Measurements from ENCODE around the gene CLIP4. TPM values are rescaled to one million over a fixed set of nuclear protein-coding genes. Genes with fewer than 3 reads are reported as not detected.

The CLIP4 gene
- total and polyA plus RNA-seq, 2 donors: 12.5 to 28.2 TPM

DNA sequence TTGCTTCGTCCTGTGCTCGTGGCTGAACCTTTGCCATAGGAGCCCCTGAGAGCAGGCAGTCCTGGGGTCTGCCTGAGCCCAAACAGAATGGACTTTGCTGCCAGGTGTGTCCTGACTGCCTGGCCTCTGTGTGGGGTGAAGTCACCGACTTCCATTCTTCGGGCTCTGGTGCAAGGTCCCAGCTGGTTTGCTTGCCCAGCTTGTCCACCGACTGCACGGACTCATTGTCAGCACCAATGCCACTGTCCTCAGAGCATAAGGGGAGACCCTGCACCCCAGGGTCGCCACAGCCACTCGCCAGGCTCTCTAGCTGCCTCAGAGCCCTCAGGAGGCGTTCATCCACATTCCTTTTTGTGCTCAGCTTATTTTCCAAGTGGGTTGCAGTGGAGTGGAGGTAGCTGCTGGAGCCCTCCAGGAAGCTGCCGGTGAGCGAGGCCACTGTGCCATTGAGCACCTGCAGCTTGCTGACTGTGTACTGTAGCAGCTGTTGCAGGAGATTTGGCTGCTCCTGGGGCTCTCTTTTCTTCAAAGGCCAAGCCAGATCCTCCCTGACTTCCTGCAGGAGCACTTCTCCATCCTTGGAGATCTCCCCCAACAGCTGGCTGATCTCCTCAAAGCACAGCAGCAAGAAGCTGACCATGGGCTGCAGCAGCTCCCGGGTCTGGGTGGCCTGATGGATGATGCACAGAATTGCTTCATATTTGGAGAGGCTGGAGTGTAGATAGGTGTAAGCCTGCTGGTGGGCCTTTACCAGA, 42.1 kb upstream of the CLIP4 start:
- Histone ChIP-seq H3K9me3 (ENCODE audit: control insufficient read depth in 2 of 2, insufficient read depth in 1 of 2, low read length in 1 of 2) (no peaks in the 10 kb centered on the region), H3K4me3 (ENCODE audit: low read length in 2 of 2) (no peak overlapping the region), H3K4me1 (ENCODE audit: control insufficient read depth in 2 of 2, insufficient read depth in 2 of 2, low read length in 2 of 2) (peaks cover 3 to 6% of the 10 kb centered on the region in 2 donors), H3K27ac (ENCODE audit: low read depth in 1 of 2, low read length in 1 of 2) (no peak overlapping the region), H3K36me3 (ENCODE audit: control insufficient read depth in 2 of 2, insufficient read depth in 2 of 2, low read length in 1 of 2) (no peaks in the 10 kb centered on the region), H3K27me3 (ENCODE audit: control insufficient read depth in 2 of 2, insufficient read depth in 1 of 2, low read length in 1 of 2) (no peaks in the 10 kb centered on the region)
- 93% methylated on average over 12 of the region's 12 CpGs for WGBS
- peak in 1 of 9 donors; percentile 32 for DNase-seq (ENCODE audit: low read depth in 6 of 9, low spot score in 9 of 9)

DNA sequence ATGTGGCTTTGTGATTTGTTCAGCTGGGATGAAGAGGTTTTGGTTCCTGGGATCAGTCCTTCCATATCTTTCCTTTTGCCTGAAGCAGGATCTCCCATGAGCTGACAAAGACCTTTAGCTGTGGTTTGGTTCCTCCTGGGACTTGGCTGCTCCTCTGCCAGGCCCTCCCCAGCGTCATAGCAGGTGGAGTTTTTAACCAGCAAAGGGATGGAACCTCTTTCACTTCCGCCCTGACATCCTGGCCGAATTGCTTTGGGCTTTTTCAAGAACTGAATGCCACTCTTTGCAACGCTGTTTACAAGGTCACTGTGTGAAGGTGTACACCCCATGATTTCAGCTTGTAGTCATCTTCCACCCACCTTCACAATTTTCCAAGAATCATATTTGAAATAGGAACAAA, 41.3 kb upstream of the CLIP4 start:
- no peak overlapping the region for H3K4me3 ChIP-seq (ENCODE audit: low read length in 2 of 2)
- peaks cover 3 to 6% of the 10 kb centered on the region in 2 donors for H3K4me1 ChIP-seq (ENCODE audit: control insufficient read depth in 2 of 2, insufficient read depth in 2 of 2, low read length in 2 of 2)
- no peaks in the 10 kb centered on the region for H3K27me3 ChIP-seq (ENCODE audit: control insufficient read depth in 2 of 2, insufficient read depth in 1 of 2, low read length in 1 of 2)
- no peak for DNase-seq (ENCODE audit: low read depth in 6 of 9, low spot score in 9 of 9)
- WGBS: 88% methylated on average over 4 of the region's 4 CpGs
- no peaks in the 10 kb centered on the region for H3K36me3 ChIP-seq (ENCODE audit: control insufficient read depth in 2 of 2, insufficient read depth in 2 of 2, low read length in 1 of 2)
- H3K9me3 ChIP-seq (ENCODE audit: control insufficient read depth in 2 of 2, insufficient read depth in 1 of 2, low read length in 1 of 2): no peaks in the 10 kb centered on the region
- H3K27ac ChIP-seq (ENCODE audit: low read depth in 1 of 2, low read length in 1 of 2): peak overlapping the region in 1 of 2 donors; percentile 2

DNA sequence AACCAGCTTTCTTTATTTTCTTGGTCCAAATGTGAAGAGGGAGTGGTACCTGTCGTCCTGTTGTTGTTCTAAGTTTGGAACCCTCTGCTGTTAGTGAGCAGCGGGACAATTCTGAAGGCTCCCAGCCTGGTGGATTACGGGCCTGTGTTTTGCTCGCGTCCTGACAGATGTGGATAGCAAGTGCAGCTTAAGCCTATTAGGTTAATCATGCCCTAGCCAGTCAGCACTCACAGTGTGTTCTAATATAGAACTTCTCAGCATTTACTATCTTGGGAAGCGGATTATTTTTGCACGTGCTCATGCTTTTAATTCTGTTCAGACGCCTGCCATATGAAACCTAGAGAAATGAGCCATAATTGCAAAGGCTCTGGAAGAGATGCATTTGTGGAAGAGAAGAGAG, 40.8 kb upstream of the CLIP4 start, which contains the start of gene PCARE:
TSS of gene PCARE (minus strand) at position 113 of the 400 bp plus-strand sequence. CDS start 262 bp downstream, outside the sequence.
- DNase-seq (ENCODE audit: low read depth in 6 of 9, low spot score in 9 of 9): no peak
- Histone ChIP-seq H3K9me3 (ENCODE audit: control insufficient read depth in 2 of 2, insufficient read depth in 1 of 2, low read length in 1 of 2) (no peaks in the 10 kb centered on the region), H3K4me3 (ENCODE audit: low read length in 2 of 2) (no peak within 1 kb of the TSS), H3K36me3 (ENCODE audit: control insufficient read depth in 2 of 2, insufficient read depth in 2 of 2, low read length in 1 of 2) (no peaks in the 10 kb centered on the region), H3K4me1 (ENCODE audit: control insufficient read depth in 2 of 2, insufficient read depth in 2 of 2, low read length in 2 of 2) (peaks cover 3 to 6% of the 10 kb centered on the region in 2 donors), H3K27me3 (ENCODE audit: control insufficient read depth in 2 of 2, insufficient read depth in 1 of 2, low read length in 1 of 2) (no peaks in the 10 kb centered on the region), H3K27ac (ENCODE audit: low read depth in 1 of 2, low read length in 1 of 2) (peak within 1 kb of the TSS in 1 of 2 donors; percentile 2)
- 97% methylated on average over 8 of the region's 8 CpGs for WGBS

DNA sequence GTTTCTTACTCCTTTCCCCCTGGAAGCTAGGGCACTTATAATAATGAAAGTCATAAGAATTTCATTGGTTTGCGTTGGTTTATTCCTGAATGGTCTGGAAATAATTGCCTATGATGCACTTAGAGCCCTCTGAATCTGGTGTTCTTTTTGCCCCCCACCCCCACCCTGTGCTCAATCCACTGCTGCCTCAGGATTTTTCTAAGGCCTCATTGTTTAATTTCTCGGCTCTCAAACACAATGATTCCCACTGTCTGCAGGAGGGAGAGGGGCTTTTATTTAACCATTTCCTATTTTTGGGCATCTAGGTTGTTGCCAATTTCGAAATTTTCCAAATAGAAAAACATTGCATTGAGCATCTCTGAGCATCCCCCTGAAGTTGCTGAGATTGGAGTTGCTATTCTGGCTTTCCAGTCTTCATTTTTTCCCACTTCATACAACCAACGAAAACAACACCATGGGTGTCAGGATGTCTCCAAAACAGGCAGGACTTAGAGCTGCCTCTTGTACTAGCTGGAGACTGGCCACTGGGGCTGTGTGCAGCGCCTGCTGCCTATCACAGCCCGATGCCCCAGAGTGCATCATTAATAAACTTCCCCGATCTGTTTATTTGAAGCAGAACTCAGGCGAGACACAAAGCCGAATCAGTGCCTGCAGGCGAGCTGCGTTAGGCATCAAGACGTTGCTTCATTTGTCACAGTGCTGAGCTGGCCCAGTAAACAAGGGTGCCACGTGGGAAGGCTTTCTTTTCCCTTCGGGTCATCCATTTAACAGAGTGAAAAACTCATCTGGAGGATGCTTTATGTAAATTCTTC, 39.1 kb upstream of the CLIP4 start:
- WGBS: 83% methylated on average over 14 of the region's 14 CpGs
- peaks cover 5 to 15% of the 10 kb centered on the region in 2 donors for H3K9me3 ChIP-seq (ENCODE audit: control insufficient read depth in 2 of 2, insufficient read depth in 1 of 2, low read length in 1 of 2)
- DNase-seq (ENCODE audit: low read depth in 6 of 9, low spot score in 9 of 9): no peak
- H3K27ac ChIP-seq (ENCODE audit: low read depth in 1 of 2, low read length in 1 of 2): no peak overlapping the region
- H3K4me3 ChIP-seq (ENCODE audit: low read length in 2 of 2): no peak overlapping the region
- no peaks in the 10 kb centered on the region for H3K36me3 ChIP-seq (ENCODE audit: control insufficient read depth in 2 of 2, insufficient read depth in 2 of 2, low read length in 1 of 2)
- peaks cover 3 to 6% of the 10 kb centered on the region in 2 donors for H3K4me1 ChIP-seq (ENCODE audit: control insufficient read depth in 2 of 2, insufficient read depth in 2 of 2, low read length in 2 of 2)
- no peaks in the 10 kb centered on the region for H3K27me3 ChIP-seq (ENCODE audit: control insufficient read depth in 2 of 2, insufficient read depth in 1 of 2, low read length in 1 of 2)

DNA sequence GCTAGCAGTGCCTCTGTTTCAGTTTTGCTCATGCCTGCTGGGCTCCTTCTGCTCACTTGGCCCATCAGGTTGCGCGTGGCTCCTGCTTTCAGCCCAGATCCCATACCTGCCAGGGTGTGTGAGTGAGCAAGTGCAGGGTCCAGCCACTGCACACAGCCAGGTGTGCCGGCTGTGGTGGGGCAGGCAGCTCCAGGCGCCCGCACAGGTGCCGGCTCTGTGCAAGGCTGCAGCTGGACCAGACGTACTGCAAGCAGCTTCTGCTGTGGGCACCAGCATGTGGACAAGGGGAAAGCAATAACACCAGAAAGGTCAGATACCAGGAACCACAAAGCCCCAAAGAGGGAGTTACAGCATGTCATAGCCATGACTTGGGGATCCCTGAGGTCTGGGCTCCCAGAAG, 35.3 kb upstream of the CLIP4 start:
- Histone ChIP-seq H3K4me3 (ENCODE audit: low read length in 2 of 2) (no peak overlapping the region), H3K9me3 (ENCODE audit: control insufficient read depth in 2 of 2, insufficient read depth in 1 of 2, low read length in 1 of 2) (peaks cover 5 to 16% of the 10 kb centered on the region in 2 donors), H3K27ac (ENCODE audit: low read depth in 1 of 2, low read length in 1 of 2) (no peak overlapping the region), H3K36me3 (ENCODE audit: control insufficient read depth in 2 of 2, insufficient read depth in 2 of 2, low read length in 1 of 2) (no peaks in the 10 kb centered on the region), H3K27me3 (ENCODE audit: control insufficient read depth in 2 of 2, insufficient read depth in 1 of 2, low read length in 1 of 2) (no peaks in the 10 kb centered on the region), H3K4me1 (ENCODE audit: control insufficient read depth in 2 of 2, insufficient read depth in 2 of 2, low read length in 2 of 2) (no peaks in the 10 kb centered on the region)
- no peak for DNase-seq (ENCODE audit: low read depth in 6 of 9, low spot score in 9 of 9)
- 90% methylated on average over 7 of the region's 7 CpGs for WGBS

DNA sequence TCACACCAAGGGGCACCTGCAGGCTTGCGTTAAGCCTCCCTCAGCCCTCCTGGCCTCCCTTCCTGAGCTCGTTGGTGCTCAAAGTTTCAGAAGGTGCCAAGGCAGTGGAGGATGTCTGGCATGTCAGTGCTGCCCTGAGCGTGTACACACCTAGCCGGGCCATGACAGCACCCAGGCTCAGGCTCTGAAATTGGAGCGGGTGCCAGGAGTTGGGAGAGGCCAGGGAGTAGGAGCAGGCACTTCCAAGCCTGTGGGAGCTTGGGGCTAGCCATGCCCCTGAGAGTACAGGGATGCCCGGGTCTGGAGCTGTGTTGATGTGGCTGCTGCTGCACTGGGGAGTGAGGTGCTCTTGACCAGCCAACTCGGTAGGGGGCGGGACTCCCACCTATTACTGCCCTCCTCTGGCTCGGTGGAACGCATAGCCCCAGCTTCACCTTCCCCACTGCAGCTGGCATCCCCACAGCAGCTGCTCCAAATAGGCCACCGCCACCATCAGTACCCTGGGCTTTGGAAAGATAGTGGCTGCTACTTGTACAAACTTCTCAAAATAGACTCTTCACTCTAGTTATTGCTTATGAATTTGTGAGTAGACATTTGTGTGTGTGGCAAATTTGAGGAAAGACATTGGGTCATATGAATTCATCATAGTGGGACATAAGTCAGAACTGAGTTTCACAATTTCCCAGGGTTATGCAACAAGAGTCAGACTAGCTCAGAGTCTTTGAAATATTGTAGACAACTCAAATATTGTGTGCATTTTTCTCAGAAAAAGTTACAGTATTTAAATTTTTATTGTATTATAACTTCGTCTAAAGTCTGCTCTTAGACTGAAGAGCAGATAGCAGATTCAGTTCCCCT, 34.1 kb upstream of the CLIP4 start:
- H3K4me3 ChIP-seq (ENCODE audit: low read length in 2 of 2): no peak overlapping the region
- H3K4me1 ChIP-seq (ENCODE audit: control insufficient read depth in 2 of 2, insufficient read depth in 2 of 2, low read length in 2 of 2): no peaks in the 10 kb centered on the region
- no peak for DNase-seq (ENCODE audit: low read depth in 6 of 9, low spot score in 9 of 9)
- no peak overlapping the region for H3K27ac ChIP-seq (ENCODE audit: low read depth in 1 of 2, low read length in 1 of 2)
- WGBS: 93% methylated on average over 12 of the region's 12 CpGs
- peaks cover 5 to 16% of the 10 kb centered on the region in 2 donors for H3K9me3 ChIP-seq (ENCODE audit: control insufficient read depth in 2 of 2, insufficient read depth in 1 of 2, low read length in 1 of 2)
- no peaks in the 10 kb centered on the region for H3K27me3 ChIP-seq (ENCODE audit: control insufficient read depth in 2 of 2, insufficient read depth in 1 of 2, low read length in 1 of 2)
- no peaks in the 10 kb centered on the region for H3K36me3 ChIP-seq (ENCODE audit: control insufficient read depth in 2 of 2, insufficient read depth in 2 of 2, low read length in 1 of 2)

DNA sequence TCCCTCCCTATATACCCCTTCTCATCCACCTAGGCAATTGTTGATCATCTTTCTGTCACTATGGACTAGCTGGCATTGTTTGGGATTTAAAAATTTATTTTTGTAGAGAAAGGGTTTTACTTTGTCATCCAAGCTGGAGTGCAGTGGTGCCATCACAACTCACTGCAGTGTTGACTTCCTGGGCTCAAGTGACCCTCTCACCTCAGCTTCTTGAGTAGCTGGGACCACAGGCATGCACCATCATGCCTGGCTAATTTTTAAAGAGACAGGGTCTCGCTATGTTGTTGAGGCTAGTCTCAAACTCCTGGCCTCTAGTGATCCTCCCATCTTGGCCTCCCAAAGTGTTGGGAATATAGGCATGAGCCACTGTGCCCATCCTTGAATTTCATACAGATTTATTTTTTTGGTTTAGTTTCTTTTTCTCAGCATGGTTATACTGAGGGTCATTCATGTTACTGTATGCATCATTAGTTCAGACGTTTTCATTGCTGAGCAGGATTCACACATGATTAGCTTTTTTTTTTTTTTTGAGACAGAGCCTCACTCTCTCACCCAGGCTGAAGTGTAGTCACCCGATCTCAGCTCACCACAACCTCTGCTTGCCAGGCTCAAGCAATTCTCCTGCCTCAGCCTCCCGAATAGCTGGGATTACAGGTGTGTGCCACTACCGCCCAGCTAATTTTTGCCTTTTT, 32.3 kb upstream of the CLIP4 start:
- Histone ChIP-seq H3K4me1 (ENCODE audit: control insufficient read depth in 2 of 2, insufficient read depth in 2 of 2, low read length in 2 of 2) (no peaks in the 10 kb centered on the region), H3K27me3 (ENCODE audit: control insufficient read depth in 2 of 2, insufficient read depth in 1 of 2, low read length in 1 of 2) (no peaks in the 10 kb centered on the region), H3K9me3 (ENCODE audit: control insufficient read depth in 2 of 2, insufficient read depth in 1 of 2, low read length in 1 of 2) (peaks cover 5 to 16% of the 10 kb centered on the region in 2 donors), H3K27ac (ENCODE audit: low read depth in 1 of 2, low read length in 1 of 2) (no peak overlapping the region), H3K36me3 (ENCODE audit: control insufficient read depth in 2 of 2, insufficient read depth in 2 of 2, low read length in 1 of 2) (no peaks in the 10 kb centered on the region), H3K4me3 (ENCODE audit: low read length in 2 of 2) (no peak overlapping the region)
- WGBS: 96% methylated on average over 5 of the region's 5 CpGs
- DNase-seq (ENCODE audit: low read depth in 6 of 9, low spot score in 9 of 9): no peak

DNA sequence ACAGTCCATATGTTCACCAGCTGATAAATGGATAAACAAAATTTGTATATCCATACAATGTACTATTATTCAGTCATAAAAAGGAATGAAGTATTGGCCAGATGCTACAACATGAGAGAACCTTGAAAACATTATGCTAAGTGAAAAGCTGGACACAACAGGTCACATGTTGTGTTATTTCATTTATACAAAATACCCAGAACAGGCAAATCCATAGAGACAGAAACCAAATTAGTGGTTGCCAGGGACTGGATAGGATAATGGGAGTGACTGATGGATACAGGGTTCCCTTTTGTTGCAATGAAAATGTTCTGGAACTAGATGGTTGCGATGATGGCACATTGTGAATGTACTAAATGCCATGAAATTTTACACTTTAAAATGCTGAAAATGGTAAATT, 30.7 kb upstream of the CLIP4 start:
- Histone ChIP-seq H3K4me3 (ENCODE audit: low read length in 2 of 2) (no peak overlapping the region), H3K27me3 (ENCODE audit: control insufficient read depth in 2 of 2, insufficient read depth in 1 of 2, low read length in 1 of 2) (no peaks in the 10 kb centered on the region), H3K27ac (ENCODE audit: low read depth in 1 of 2, low read length in 1 of 2) (no peak overlapping the region), H3K36me3 (ENCODE audit: control insufficient read depth in 2 of 2, insufficient read depth in 2 of 2, low read length in 1 of 2) (no peaks in the 10 kb centered on the region), H3K9me3 (ENCODE audit: control insufficient read depth in 2 of 2, insufficient read depth in 1 of 2, low read length in 1 of 2) (peaks cover 5 to 16% of the 10 kb centered on the region in 2 donors), H3K4me1 (ENCODE audit: control insufficient read depth in 2 of 2, insufficient read depth in 2 of 2, low read length in 2 of 2) (no peaks in the 10 kb centered on the region)
- DNase-seq (ENCODE audit: low read depth in 6 of 9, low spot score in 9 of 9): no peak
- WGBS: 99% methylated on average over 1 of the region's 1 CpG

Measured in thymus (tissue), 11 donors.